ENCODE data around the gene DHX16. TPM values are rescaled to one million over a fixed set of nuclear protein-coding genes. Genes with fewer than 3 reads are reported as not detected.

The DHX16 gene
- total and polyA plus RNA-seq, 9 of the 15 experiments (the other 6 are each of a cell fraction or from before 2014, with no cell fraction given), result 14.6 to 66.1 (median 47.5) TPM

DNA sequence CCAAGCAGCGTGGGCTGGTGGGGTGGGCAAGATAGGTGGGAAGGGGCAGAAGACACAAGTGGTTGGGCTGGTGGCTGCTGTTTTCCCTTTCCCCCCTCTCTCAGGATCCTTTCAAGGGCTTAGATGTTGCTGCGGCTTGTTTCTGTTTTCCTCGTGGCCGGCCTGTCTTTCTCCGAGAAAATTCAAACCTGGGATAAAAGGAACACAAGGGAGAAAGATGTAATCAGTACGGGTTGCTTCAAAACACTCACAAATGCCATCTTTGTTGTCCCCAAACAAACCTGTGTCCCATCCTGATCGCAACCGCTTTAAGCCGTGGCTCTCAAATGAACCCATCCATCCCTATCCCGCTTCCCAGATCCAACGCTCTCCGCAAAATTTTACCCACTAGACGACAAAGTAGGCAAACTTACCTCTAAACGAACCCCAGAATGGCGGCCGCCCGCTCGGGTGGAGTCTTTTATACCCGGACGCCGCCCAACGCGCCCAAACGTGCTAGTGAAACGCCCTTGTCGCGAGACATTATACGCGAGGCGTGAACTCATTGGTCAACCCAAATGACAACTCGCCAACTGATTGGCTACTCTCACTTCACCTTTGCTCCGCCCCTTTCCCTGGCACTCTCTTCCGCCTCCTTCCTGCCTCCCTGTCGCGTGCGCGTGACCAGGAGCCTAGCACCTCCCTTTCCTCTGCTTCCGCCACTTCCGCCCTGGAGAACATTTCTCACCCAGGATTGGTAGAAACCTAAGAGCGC, 55.8 kb downstream of the DHX16 start, which contains the start of gene PPP1R10 (continued):
- TF ChIP-seq BRCA1 (IDR thresholded peaks at IDR 0.05), result no peak
- TF ChIP-seq BRCA1 (CRISPR knock-in tag; IDR thresholded peaks at IDR 0.05), result no peak; the same call in 1 of the 2 replicates
- TF ChIP-seq FUS (optimal IDR thresholded peaks at IDR 0.05; ENCODE audit: low read depth, low read length), result peak; percentile 56
- no peak for TF ChIP-seq WHSC1 (IDR thresholded peaks at IDR 0.05; ENCODE audit: low read length)
- peak; percentile 83 for TF ChIP-seq ZNF445 (CRISPR knock-in tag; IDR thresholded peaks at IDR 0.05; ENCODE audit: low read depth)
- TF ChIP-seq ZNF644 (tag; IDR thresholded peaks at IDR 0.05; ENCODE audit: low read depth), result no peak
- TF ChIP-seq KDM2B (CRISPR knock-in tag; IDR thresholded peaks at IDR 0.05), result peak; percentile 86; the same call in 1 of the 2 replicates
- TF ChIP-seq HSF4 (CRISPR knock-in tag; IDR thresholded peaks at IDR 0.05; ENCODE audit: borderline replicate concordance), result no peak
- TF ChIP-seq PTTG1 (tag; IDR thresholded peaks at IDR 0.05; ENCODE audit: low read depth), result no peak
- TF ChIP-seq NCOA4 (IDR thresholded peaks at IDR 0.05; ENCODE audit: partially characterized antibody), result peak; percentile 73
- TF ChIP-seq ZNF274 (IDR thresholded peaks at IDR 0.05; ENCODE audit: borderline replicate concordance, low read depth, low read length), result no peak; the same call in 1 of the 2 replicates
- no peak for TF ChIP-seq RBM17 (IDR thresholded peaks at IDR 0.05; ENCODE audit: borderline replicate concordance, low read depth, low read length)
- TF ChIP-seq, protein P1, sequence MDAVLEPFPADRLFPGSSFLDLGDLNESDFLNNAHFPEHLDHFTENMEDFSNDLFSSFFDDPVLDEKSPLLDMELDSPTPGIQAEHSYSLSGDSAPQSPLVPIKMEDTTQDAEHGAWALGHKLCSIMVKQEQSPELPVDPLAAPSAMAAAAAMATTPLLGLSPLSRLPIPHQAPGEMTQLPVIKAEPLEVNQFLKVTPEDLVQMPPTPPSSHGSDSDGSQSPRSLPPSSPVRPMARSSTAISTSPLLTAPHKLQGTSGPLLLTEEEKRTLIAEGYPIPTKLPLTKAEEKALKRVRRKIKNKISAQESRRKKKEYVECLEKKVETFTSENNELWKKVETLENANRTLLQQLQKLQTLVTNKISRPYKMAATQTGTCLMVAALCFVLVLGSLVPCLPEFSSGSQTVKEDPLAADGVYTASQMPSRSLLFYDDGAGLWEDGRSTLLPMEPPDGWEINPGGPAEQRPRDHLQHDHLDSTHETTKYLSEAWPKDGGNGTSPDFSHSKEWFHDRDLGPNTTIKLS (IDR thresholded peaks at IDR 0.05; ENCODE audit: borderline replicate concordance, low read depth), result peak; percentile 78
- no peak for TF ChIP-seq MIER1 (IDR thresholded peaks at IDR 0.05; ENCODE audit: low read depth)
- no peak for TF ChIP-seq CCAR2 (IDR thresholded peaks at IDR 0.05; ENCODE audit: low read depth, low read length)
- peak; percentile 94 for TF ChIP-seq SP1 (CRISPR knock-in tag; IDR thresholded peaks at IDR 0.05)
- TF ChIP-seq KLF1 (tag; IDR thresholded peaks at IDR 0.05), result peak; percentile 100
- peak; percentile 96 for TF ChIP-seq ZFPM2 (CRISPR knock-in tag; IDR thresholded peaks at IDR 0.05)
- TF ChIP-seq ZNF121 (CRISPR knock-in tag; conservative IDR thresholded peaks at IDR 0.05), result no peak
- peak; percentile 67 for TF ChIP-seq TCFL5 (CRISPR knock-in tag; conservative IDR thresholded peaks at IDR 0.05)
- peak; percentile 85; the same call in 1 of the 2 replicates for TF ChIP-seq DNMT1 (IDR thresholded peaks at IDR 0.05)
- TF ChIP-seq, protein P2, sequence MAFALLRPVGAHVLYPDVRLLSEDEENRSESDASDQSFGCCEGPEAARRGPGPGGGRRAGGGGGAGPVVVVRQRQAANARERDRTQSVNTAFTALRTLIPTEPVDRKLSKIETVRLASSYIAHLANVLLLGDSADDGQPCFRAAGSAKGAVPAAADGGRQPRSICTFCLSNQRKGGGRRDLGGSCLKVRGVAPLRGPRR (CRISPR knock-in tag; IDR thresholded peaks at IDR 0.05), result peak; percentile 78; the same call in 1 of the 2 replicates
- TF ChIP-seq YY1 (IDR thresholded peaks at IDR 0.05; ENCODE audit: borderline replicate concordance in 1 of 3, control insufficient read depth in 1 of 3, extremely low read depth in 1 of 3, insufficient read depth in 3 of 3, insufficient read length in 1 of 3, insufficient replicate concordance in 2 of 3, low read depth in 1 of 3, low read length in 2 of 3), result peak; percentile 72 to 99 (median 95)
- TF ChIP-seq, protein P3, sequence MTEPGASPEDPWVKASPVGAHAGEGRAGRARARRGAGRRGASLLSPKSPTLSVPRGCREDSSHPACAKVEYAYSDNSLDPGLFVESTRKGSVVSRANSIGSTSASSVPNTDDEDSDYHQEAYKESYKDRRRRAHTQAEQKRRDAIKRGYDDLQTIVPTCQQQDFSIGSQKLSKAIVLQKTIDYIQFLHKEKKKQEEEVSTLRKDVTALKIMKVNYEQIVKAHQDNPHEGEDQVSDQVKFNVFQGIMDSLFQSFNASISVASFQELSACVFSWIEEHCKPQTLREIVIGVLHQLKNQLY (CRISPR knock-in tag; conservative IDR thresholded peaks at IDR 0.05), result peak in 1 of 2 experiments; percentile 93; a peak in 2 of 4 replicates
- peak; percentile 71 for TF ChIP-seq ZNF354B (CRISPR knock-in tag; IDR thresholded peaks at IDR 0.05)

All from K562 (cell line).